Measurements from ENCODE around the gene C4orf36. TPM values are rescaled to one million over a fixed set of nuclear protein-coding genes. Genes with fewer than 3 reads are reported as not detected.

The C4orf36 gene
- total and polyA plus RNA-seq, 2 of the 4 experiments (the other 2 are of a cell fraction): 0.18 to 0.41 TPM

DNA sequence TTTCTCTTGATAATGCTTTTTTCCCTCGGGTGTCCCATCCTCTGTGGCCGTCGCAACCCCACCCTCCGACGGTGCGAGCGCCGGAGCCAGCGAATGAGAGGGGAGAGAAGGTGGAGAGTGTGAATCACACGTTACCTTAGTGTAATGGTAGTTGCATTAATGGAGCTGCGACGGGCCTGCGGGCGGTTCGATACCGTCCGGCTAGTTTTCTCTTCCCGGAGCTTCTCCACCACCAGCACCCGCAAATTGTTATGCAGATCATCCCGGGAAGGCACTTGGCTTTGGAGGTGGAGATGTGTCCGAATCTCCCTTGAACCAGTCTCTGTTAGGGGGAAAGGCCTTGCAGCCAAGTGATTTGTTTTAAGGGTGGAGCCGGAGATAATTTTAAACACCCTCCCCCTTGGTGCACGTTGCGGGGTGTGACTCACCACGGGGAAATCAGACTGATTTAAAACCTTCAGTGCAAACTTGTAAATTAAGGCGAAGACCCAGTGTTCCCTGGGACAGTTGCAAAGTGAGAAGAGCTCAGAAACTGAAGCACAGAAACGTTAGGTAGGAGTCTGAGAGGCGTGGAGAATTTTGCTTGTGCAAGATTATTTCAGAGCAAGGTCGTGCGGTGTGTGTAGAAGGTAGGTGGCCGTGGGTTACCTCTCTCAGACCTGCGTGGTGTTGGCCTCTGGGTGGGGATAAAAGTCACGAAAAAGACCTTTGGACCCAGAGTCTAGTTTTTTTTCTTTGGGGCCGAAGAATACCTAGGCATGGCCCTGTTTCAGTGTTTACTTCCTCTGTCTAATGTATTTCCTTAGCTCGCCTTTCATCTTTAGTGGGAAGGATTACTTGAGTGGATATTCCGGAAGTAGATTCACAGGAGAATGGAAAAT, 43.9 kb upstream of the C4orf36 start:
- dilution Hi-C loops (cut with HindIII; ENCODE audit: low sequenced_read_pairs, unreplicated experiment): no loop called here
- H2BK5ac ChIP-seq (ENCODE audit: low read depth, low read length, poor library complexity, severe bottlenecking): peak overlapping the region; percentile 44
- no peaks in the 10 kb centered on the region for H3K27me3 ChIP-seq (ENCODE audit: control insufficient read depth, insufficient read depth, low read length)
- H2BK20ac ChIP-seq (ENCODE audit: low read depth, low read length): peak overlapping the region; percentile 1; the same call in 1 of the 2 replicates
- no peaks in the 10 kb centered on the region for H3K9me3 ChIP-seq (ENCODE audit: control insufficient read depth, insufficient read depth, low read length)
- H3K27ac ChIP-seq (ENCODE audit: insufficient read depth, low read length): peak overlapping the region; percentile 82
- peak overlapping the region; percentile 62; the same call in 1 of the 2 replicates for H2AK5ac ChIP-seq (ENCODE audit: low read depth, low read length)
- ATAC-seq (ENCODE audit: low read depth): peak; percentile 15
- H3K56ac ChIP-seq (ENCODE audit: extremely low read depth, insufficient read depth, low read length): peak overlapping the region; percentile 22; the same call in 1 of the 2 replicates
- no peaks in the 10 kb centered on the region; the same call in 1 of the 2 replicates for H3K9me1 ChIP-seq (ENCODE audit: insufficient read depth, low read length)
- CTCF ChIA-PET: interaction anchor here (3.9 kb wide), 1 partner anchor 13 kb away, joined by 14 read pairs; no protein-coding TSS in a partner anchor
- H4K20me1 ChIP-seq (ENCODE audit: insufficient read depth, low read length): peaks cover 11% of the 10 kb centered on the region; the same call in 1 of the 2 replicates
- TF ChIP-seq MXI1 (IDR thresholded peaks at IDR 0.05; ENCODE audit: borderline replicate concordance, low read depth, low read length) (no peak; the same call in 1 of the 2 replicates), RAD21 (IDR thresholded peaks at IDR 0.05; ENCODE audit: low read length) (no peak), BHLHE40 (IDR thresholded peaks at IDR 0.05; ENCODE audit: low read depth, low read length) (peak; percentile 29; the same call in 1 of the 2 replicates), FOS (IDR thresholded peaks at IDR 0.05; ENCODE audit: low read depth, low read length) (0 out of 2 replicates have a peak, but pooled peaks have one; percentile 23), SMC3 (IDR thresholded peaks at IDR 0.05; ENCODE audit: low read depth, low read length) (no peak)
- H4K5ac ChIP-seq (ENCODE audit: low read depth, low read length): no peak overlapping the region
- intact Hi-C loops (cut with micrococcal nuclease): loop anchor here (1.0 kb wide), 1 partner anchor 70 kb away; no protein-coding TSS in a partner anchor
- peak overlapping the region; percentile 30 for H4K91ac ChIP-seq (ENCODE audit: insufficient read depth, low read depth, low read length)
- peak overlapping the region; percentile 80 for H3K4me3 ChIP-seq (ENCODE audit: insufficient read depth, low read depth, low read length)
- in situ Hi-C loops (cut with MboI; ENCODE audit: low sequenced_read_pairs): no loop called here
- H3K14ac ChIP-seq (replicated peaks; ENCODE audit: low read depth, low read length): peak overlapping the region; percentile 90
- peak overlapping the region; percentile 54 for H2BK120ac ChIP-seq (ENCODE audit: low read depth, low read length)
- H3K18ac ChIP-seq (ENCODE audit: low read depth, low read length): peak overlapping the region; percentile 14
- no TSS peak for BruUV-seq (replicated peaks)
- H3K79me1 ChIP-seq (ENCODE audit: low read depth in 1 of 2, low read length in 2 of 2): peaks cover 9 to 55% of the 10 kb centered on the region in 2 experiments; a peak in 3 of 4 replicates
- peaks cover 6% of the 10 kb centered on the region for H3K4me1 ChIP-seq (ENCODE audit: control insufficient read depth, insufficient read depth, low read length)
- peak overlapping the region; percentile 83 for H3K4ac ChIP-seq (ENCODE audit: low read depth, low read length)
- POLR2A ChIA-PET (ENCODE audit: unreplicated experiment): no interaction called here
- 48% methylated on average over 5 of the region's 36 CpGs; no CpG with 5 or more reads in 1 of the 2 experiments for WGBS, 2 experiments (ENCODE audit: extremely low coverage in 2 of 2, insufficient read length in 1 of 2)
- H3K36me3 ChIP-seq (ENCODE audit: control insufficient read depth, insufficient read depth, low read length): no peaks in the 10 kb centered on the region
- peak overlapping the region; percentile 97 for H2AFZ ChIP-seq (replicated peaks; ENCODE audit: low read length, poor library complexity)
- peak overlapping the region; percentile 76 for H3K9ac ChIP-seq (ENCODE audit: low read depth, low read length)
- peak overlapping the region; percentile 97 for H2AK9ac ChIP-seq (replicated peaks; ENCODE audit: low read depth, low read length, poor library complexity)
- DNase-seq: peak; percentile 57
- H3K23ac ChIP-seq (ENCODE audit: low read depth, low read length): peak overlapping the region; percentile 95
- peak overlapping the region; percentile 14 to 68; a peak in 3 of 4 replicates for H4K8ac ChIP-seq (ENCODE audit: low read depth in 2 of 2, low read length in 2 of 2)
- peak overlapping the region; percentile 77 for H3K4me2 ChIP-seq (ENCODE audit: low read depth, low read length)
- H2BK15ac ChIP-seq (ENCODE audit: low read depth, low read length): peak overlapping the region; percentile 16; the same call in 2 of the 3 replicates

Measured in IMR-90 (cell line).